B cell (primary cell): ENCODE measurements around the gene DDX28. TPM values are rescaled to one million over a fixed set of nuclear protein-coding genes. Genes with fewer than 3 reads are reported as not detected.
A peak's percentile ranks its signal among the peaks of the same experiment; 100 is the strongest.

Experiments used
- ATAC-seq: fragments of 200-7000 bp; cut with Tn5 transposase; one replicate; pipeline ENCODE4 v1.10.0; 2021; ENCODE audit warnings: low read depth, mild to moderate bottlenecking, moderate number of reproducible peaks, moderate library complexity
- CTCF ChIA-PET: fragments of 350-600 bp; sonication (Branson Sonifier 250); formaldehyde crosslinking; loops from one replicate; lab custom pipeline; 2021; ENCODE audit warnings: antibody characterized with exemption, inconsistent platforms; lab: Charles Lee
- POLR2A ChIA-PET: fragments of 350-600 bp; sonication (Branson Sonifier 250); formaldehyde crosslinking; loops from one replicate; lab custom pipeline; 2021; ENCODE audit warnings: antibody characterized with exemption; lab: Charles Lee
- DNase-seq: peaks from one replicate; pipeline ENCODE4 v3.0.0; 2013
- H2AFZ ChIP-seq: 2 replicates; pipeline ENCODE4 v1.6.1; 2012; ENCODE audit warnings: mild to moderate bottlenecking, low read depth, low read length; ENCODE audit not compliant: insufficient read depth, poor library complexity, severe bottlenecking
- H3K27ac ChIP-seq, 2 donors: 1 replicate in 1 of 2; 2 replicates in 1 of 2; pipeline ENCODE4 v1.5.1; 2012 to 2013; ENCODE audit warnings: low read length in 2 of 2, mild to moderate bottlenecking in 2 of 2, moderate library complexity in 1 of 2
- H3K27me3 ChIP-seq, 4 experiments: fragments of 200-600 bp in 1 of 4; sonication (generic) in 1 of 4; replicated peaks in 1 of 4; 1 replicate in 2 of 4; 2 replicates in 2 of 4; pipeline versions ENCODE4 v1.6.1 to v1.7.0; 2013 to 2016; ENCODE audit warnings: low read length in 3 of 4, mild to moderate bottlenecking in 2 of 4, mixed read lengths in 1 of 4, moderate library complexity in 1 of 4; ENCODE audit not compliant: insufficient read depth in 4 of 4, control insufficient read depth in 3 of 4; ENCODE audit errors: control extremely low read depth in 1 of 4
- H3K36me3 ChIP-seq, 2 experiments: replicated peaks in 1 of 2; 1 replicate in 1 of 2; 2 replicates in 1 of 2; pipeline versions ENCODE4 v1.6.1 to v1.7.1; 2013; ENCODE audit warnings: low read length in 1 of 2; ENCODE audit not compliant: insufficient read depth in 2 of 2, control insufficient read depth in 1 of 2; ENCODE audit errors: control extremely low read depth in 1 of 2, extremely low read depth in 1 of 2
- H3K4me1 ChIP-seq, 2 donors: fragments of 200-600 bp in 1 of 2; sonication (generic) in 1 of 2; 1 replicate in 1 of 2; 2 replicates in 1 of 2; pipeline versions ENCODE4 v1.5.1 to v1.6.1; 2013 to 2017; ENCODE audit warnings: low read length in 2 of 2; ENCODE audit not compliant: control insufficient read depth in 2 of 2, insufficient read depth in 2 of 2
- H3K4me2 ChIP-seq: replicated peaks from 2 replicates; pipeline ENCODE3; 2012; ENCODE audit warnings: mild to moderate bottlenecking, low read depth, low read length; ENCODE audit not compliant: poor library complexity, severe bottlenecking
- H3K4me3 ChIP-seq, 5 experiments: fragments of 200-600 bp in 1 of 5; sonication (generic) in 1 of 5; 1 replicate in 3 of 5; 2 replicates in 2 of 5; pipeline versions ENCODE4 v1.5.1 to v1.7.0; 2011 to 2016; ENCODE audit warnings: low read length in 4 of 5, mild to moderate bottlenecking in 4 of 5, low read depth in 2 of 5, control low read depth in 1 of 5, moderate library complexity in 1 of 5; ENCODE audit not compliant: insufficient read depth in 1 of 5; ENCODE audit errors: control extremely low read depth in 1 of 5, extremely low read depth in 1 of 5
- H3K79me2 ChIP-seq: fragments of 200-600 bp; sonication (generic); one replicate; pipeline ENCODE4 v1.6.0; 2016; ENCODE audit warnings: low read length; ENCODE audit not compliant: control insufficient read depth, insufficient read depth
- H3K9ac ChIP-seq: fragments of 200-600 bp; sonication (generic); 2 replicates; pipeline ENCODE4 v1.6.1; 2017; ENCODE audit warnings: mild to moderate bottlenecking, low read length, moderate library complexity
- H3K9me3 ChIP-seq, 3 donors: one replicate each; pipeline versions ENCODE4 v1.6.1 to v1.7.1; 2013; ENCODE audit warnings: low read length in 2 of 3; ENCODE audit not compliant: control insufficient read depth in 2 of 3, insufficient read depth in 1 of 3; ENCODE audit errors: control extremely low read depth in 1 of 3
- H4K20me1 ChIP-seq: 2 replicates; pipeline ENCODE4 v1.6.0; 2012; ENCODE audit warnings: mild to moderate bottlenecking, low read length; ENCODE audit not compliant: insufficient read depth, control insufficient read depth, poor library complexity, severe bottlenecking
- H3K27ac Mint-ChIP-seq: one replicate; pipeline ENCODE4 v1.8.0; 2021; ENCODE audit warnings: mixed read lengths
- H3K27me3 Mint-ChIP-seq: one replicate; pipeline ENCODE4 v1.8.0; 2021; ENCODE audit warnings: mixed read lengths
- H3K4me1 Mint-ChIP-seq: one replicate; pipeline ENCODE4 v1.8.0; 2021; ENCODE audit warnings: mixed read lengths
- H3K4me3 Mint-ChIP-seq: one replicate; pipeline ENCODE4 v1.8.0; 2021; ENCODE audit warnings: mixed read lengths
- H3K9me3 Mint-ChIP-seq: one replicate; pipeline ENCODE4 v1.8.0; 2022; ENCODE audit warnings: mixed read lengths; ENCODE audit not compliant: insufficient read depth
- CTCF ChIP-seq: fragments of 200-600 bp; IDR thresholded peaks from one replicate; pipeline ENCODE4 v1.8.0; 2022; ENCODE audit warnings: antibody characterized with exemption, mild to moderate bottlenecking
- EZH2 ChIP-seq: IDR thresholded peaks from 2 replicates; pipeline ENCODE4 v1.6.1; 2012; ENCODE audit warnings: borderline replicate concordance, low read depth, mild to moderate bottlenecking, moderate library complexity, low read length; ENCODE audit not compliant: insufficient read depth, poor library complexity, severe bottlenecking
- WGBS: methylation state at CpG from one replicate; pipeline ENCODE4 v1.1.5; 2013; ENCODE audit warnings: missing lambda C conversion rate; ENCODE audit not compliant: insufficient coverage; 5-methylcytosine and 5-hydroxymethylcytosine counted together
- intact Hi-C: fragments of 100-400 bp; cut with micrococcal nuclease; formaldehyde crosslinking; loops from one replicate; pipeline ENCODE4 v1.10.0; 2022
- polyA plus RNA-seq: library from polyadenylated mRNA; depleted of rRNA; stranded (reverse); fragments of >200 nt; gene quantifications from 2 replicates; pipeline ENCODE4 v1.2.3, GENCODE V29; 2012
- total RNA-seq, 2 donors: library from RNA; stranded (reverse); fragments of 120-200 nt in 1 of 2; gene quantifications; 1 replicate in 1 of 2; 2 replicates in 1 of 2; pipeline versions ENCODE4 v1.2.3 to v1.2.4, GENCODE V29; 2013 to 2022

Gene DDX28
- total and polyA plus RNA-seq, 2 donors (not counting 1 experiment from before 2014, with no cell fraction given): 8.0 to 20.2 TPM

GRCh38 chr16:67989322-67990017 is 33.6 kb downstream of the DDX28 start:
- Mint-ChIP-seq H3K9me3 (no peaks in the 10 kb centered on the region), H3K27me3 (no peaks in the 10 kb centered on the region), H3K4me1 (peaks cover 55% of the 10 kb centered on the region), H3K4me3 (no peak overlapping the region), H3K27ac (peak overlapping the region; percentile 74)
- no peaks in the 10 kb centered on the region for H3K27me3 ChIP-seq
- H2AFZ ChIP-seq: no peak overlapping the region
- no peak overlapping the region for H3K4me2 ChIP-seq
- POLR2A ChIA-PET: interaction anchor here (0.5 to 1.9 kb wide), 2 partner anchors 9 to 52 kb away, joined by 5 read pairs; partner anchors contain the start of gene DPEP2
- H3K36me3 ChIP-seq: peaks cover 0 to 16% of the 10 kb centered on the region in 2 experiments
- intact Hi-C loops: loop anchor here (5.0 kb wide), 2 partner anchors 97 to 472 kb away; partner anchors contain the start of gene PSKH1
- CTCF ChIA-PET: interaction anchor here (1.1 to 28.7 kb wide), 3 partner anchors 10 to 104 kb away, joined by 3 to 320 read pairs (median 4); partner anchors contain the start of gene DPEP2
- 79% methylated on average over 5 of the region's 8 CpGs for WGBS
- H3K4me3 ChIP-seq: no peak overlapping the region
- no peak overlapping the region for H3K9ac ChIP-seq
- peaks cover 26 to 38% of the 10 kb centered on the region in 2 donors for H3K4me1 ChIP-seq
- DNase-seq (no peak), ATAC-seq (no peak)
- H3K9me3 ChIP-seq: no peaks in the 10 kb centered on the region
- H3K27ac ChIP-seq: peak overlapping the region in 1 of 2 donors; percentile 43
- TF ChIP-seq CTCF (no peak), EZH2 (no peak)
- H4K20me1 ChIP-seq: peaks cover 10% of the 10 kb centered on the region
- peaks cover 31% of the 10 kb centered on the region for H3K79me2 ChIP-seq

DNA sequence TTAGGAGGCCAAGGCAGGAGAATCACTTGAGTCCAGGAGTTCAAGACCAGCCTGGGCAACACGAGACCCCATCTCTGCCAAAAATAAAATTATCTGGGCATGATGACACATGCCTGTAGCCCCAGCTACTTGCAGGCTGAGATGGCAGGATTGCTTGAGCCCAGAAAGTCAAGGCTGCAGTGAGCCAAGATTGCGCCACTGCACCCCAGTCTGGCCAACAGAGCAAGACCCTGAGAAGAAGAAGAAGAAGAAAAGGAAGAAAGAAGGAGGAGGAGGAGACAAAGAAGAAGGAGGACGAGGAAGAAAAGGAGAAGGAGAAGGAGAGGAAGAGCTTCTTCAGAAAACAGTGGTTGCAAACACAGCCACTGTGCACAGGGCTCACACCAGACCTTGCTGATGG is 34.4 kb downstream of the DDX28 start:
- H3K27ac ChIP-seq: peak overlapping the region in 1 of 2 donors; percentile 43
- peaks cover 10% of the 10 kb centered on the region for H4K20me1 ChIP-seq
- DNase-seq (no peak), ATAC-seq (no peak)
- Mint-ChIP-seq H3K4me3 (no peak overlapping the region), H3K27me3 (no peaks in the 10 kb centered on the region), H3K9me3 (no peaks in the 10 kb centered on the region), H3K4me1 (peaks cover 59% of the 10 kb centered on the region), H3K27ac (peak overlapping the region; percentile 51)
- no peak overlapping the region for H3K4me3 ChIP-seq
- TF ChIP-seq EZH2 (no peak), CTCF (no peak)
- no peaks in the 10 kb centered on the region for H3K9me3 ChIP-seq
- peaks cover 0 to 16% of the 10 kb centered on the region in 2 experiments for H3K36me3 ChIP-seq
- intact Hi-C loops: no loop called here
- H3K27me3 ChIP-seq: no peaks in the 10 kb centered on the region
- H3K4me1 ChIP-seq: peaks cover 29 to 39% of the 10 kb centered on the region in 2 donors
- POLR2A ChIA-PET: interaction anchor here (0.5 to 1.9 kb wide), 3 partner anchors 10 to 53 kb away, joined by 3 to 5 read pairs (median 5); partner anchors contain the start of gene DPEP2
- H2AFZ ChIP-seq: no peak overlapping the region
- 93% methylated on average over 3 of the region's 3 CpGs for WGBS
- no peak overlapping the region for H3K4me2 ChIP-seq
- peaks cover 32% of the 10 kb centered on the region for H3K79me2 ChIP-seq
- H3K9ac ChIP-seq: no peak overlapping the region
- CTCF ChIA-PET: interaction anchor here (1.1 to 28.7 kb wide), 3 partner anchors 11 to 103 kb away, joined by 3 to 320 read pairs (median 4); partner anchors contain the start of gene DPEP2
